Sigmoid colon (tissue), 7 donors: ENCODE results near the gene ABHD17B. TPM values are rescaled to one million over a fixed set of nuclear protein-coding genes. Genes with fewer than 3 reads are reported as not detected.
A peak's percentile ranks its signal among the peaks of the same experiment; 100 is the strongest.

Experiments used
- DNase-seq: peaks from one replicate; pipeline ENCODE4 v3.0.0-alpha.2; 2019
- H3K27ac ChIP-seq, 4 donors: fragments of 200-600 bp; sonication (generic); one replicate each; pipeline ENCODE4 v1.5.1; 2016 to 2019; ENCODE audit warnings: mild to moderate bottlenecking in 1 of 4
- H3K27me3 ChIP-seq, 3 donors: fragments of 200-600 bp; sonication (generic); one replicate each; pipeline ENCODE4 v1.5.1; 2019; ENCODE audit warnings: mild to moderate bottlenecking in 1 of 3
- H3K36me3 ChIP-seq, 4 donors: fragments of 200-600 bp; sonication (generic); one replicate each; pipeline ENCODE4 v1.5.1; 2016 to 2019
- H3K4me1 ChIP-seq, 4 donors: fragments of 200-600 bp; sonication (generic); one replicate each; pipeline ENCODE4 v1.5.1; 2017 to 2019
- H3K4me3 ChIP-seq, 4 donors: fragments of 200-600 bp; sonication (generic); one replicate each; pipeline ENCODE4 v1.5.1; 2017 to 2019; ENCODE audit warnings: mild to moderate bottlenecking in 2 of 4, moderate library complexity in 1 of 4
- H3K9me3 ChIP-seq, 4 donors: fragments of 200-600 bp in 3 of 4; sonication (generic) in 3 of 4; one replicate each; pipeline versions ENCODE4 v1.5.1 to v1.6.1; 2013 to 2019
- CTCF ChIP-seq, 4 experiments: fragments of 450-650 bp in 3 of 4; fragments of 200-600 bp in 1 of 4; IDR thresholded peaks; one replicate each; pipeline ENCODE4 v1.5.1; 2016 to 2019; ENCODE audit warnings: antibody characterized with exemption in 4 of 4, mild to moderate bottlenecking in 3 of 4, moderate library complexity in 2 of 4
- EP300 ChIP-seq, 4 donors: sonication (generic); formaldehyde crosslinking; IDR thresholded peaks; one replicate each; pipeline ENCODE4 v1.6.1; 2017; ENCODE audit warnings: antibody characterized with exemption in 4 of 4
- POLR2A ChIP-seq, 2 donors: fragments of 450-650 bp; IDR thresholded peaks; one replicate each; pipeline ENCODE4 v1.6.1; 2016; ENCODE audit warnings: antibody characterized with exemption in 2 of 2, mild to moderate bottlenecking in 2 of 2, moderate library complexity in 2 of 2
- POLR2AphosphoS5 ChIP-seq, 4 donors: sonication (generic); formaldehyde crosslinking; IDR thresholded peaks; one replicate each; pipeline ENCODE4 v1.6.1; 2017; ENCODE audit warnings: antibody characterized with exemption in 4 of 4
- WGBS, 2 donors: extraction: QIAGEN DNeasy Blood & Tissue Kit; methylation state at CpG; one replicate each; pipeline ENCODE4 v1.1.7; 2013; 5-methylcytosine and 5-hydroxymethylcytosine counted together
- intact Hi-C: fragments of 100-400 bp; cut with DNase I; formaldehyde crosslinking; loops from one replicate; pipeline ENCODE4 v1.15.1; 2023
- polyA plus RNA-seq, 3 donors: library from polyadenylated mRNA; stranded (reverse); fragments of 200-250 nt; gene quantifications; one replicate each; pipeline ENCODE4 v1.2.3, GENCODE V29; 2013
- total RNA-seq, 4 donors: library from RNA; depleted of rRNA; stranded (reverse); fragments of >200 nt; gene quantifications; one replicate each; pipeline ENCODE4 v1.1.0, GENCODE V29; 2016
- donor health status: healthy with polysubstance abuse.
- donor health status: Bipolar disorder and iron deficiency.
- donor health status: healthy.

Gene ABHD17B
- total and polyA plus RNA-seq, 7 donors, result 12.4 to 35.1 (median 16.8) TPM

- H3K9me3 ChIP-seq, result no peaks in the 10 kb centered on the region
- intact Hi-C loops, result no loop called here
- WGBS, 2 donors, result 83 to 92% methylated on average over 1 of the region's 1 CpG
Observed at GRCh38 chr9:71920456-71921189, 9.6 kb upstream of the ABHD17B start.

GRCh38 chr9:71918419-71918818 lies 7.4 kb upstream of the ABHD17B start:
- Histone ChIP-seq H3K4me1 (peaks cover 0 to under 1% (median 0%) of the 10 kb centered on the region in 4 donors), H3K9me3 (no peaks in the 10 kb centered on the region), H3K27me3 (no peaks in the 10 kb centered on the region), H3K27ac (no peak overlapping the region), H3K36me3 (no peaks in the 10 kb centered on the region), H3K4me3 (no peak overlapping the region)
- intact Hi-C loops, result loop anchor here (10.0 kb wide), 1 partner anchor 1156 kb away; no protein-coding TSS in a partner anchor
- WGBS, 2 donors, result 95 to 96% methylated on average over 5 of the region's 5 CpGs
- no peak for DNase-seq
- TF ChIP-seq CTCF (IDR thresholded peaks at IDR 0.05), result no peak
- TF ChIP-seq POLR2AphosphoS5 (IDR thresholded peaks at IDR 0.05), result no peak
- no peak for TF ChIP-seq EP300 (IDR thresholded peaks at IDR 0.05)
- no peak for TF ChIP-seq POLR2A (IDR thresholded peaks at IDR 0.05)

More at GRCh38 chr9:71920456-71921189, 9.6 kb upstream of the ABHD17B start:
- Histone ChIP-seq H3K4me1 (no peaks in the 10 kb centered on the region), H3K36me3 (no peaks in the 10 kb centered on the region), H3K27me3 (no peaks in the 10 kb centered on the region), H3K27ac (no peak overlapping the region), H3K4me3 (no peak overlapping the region)
- TF ChIP-seq POLR2A (IDR thresholded peaks at IDR 0.05) (no peak), EP300 (IDR thresholded peaks at IDR 0.05) (no peak)
- DNase-seq, result no peak

GRCh38 chr9:71916834-71917534 lies 6.0 kb upstream of the ABHD17B start:
- DNase-seq, result no peak
- Histone ChIP-seq H3K27ac (no peak overlapping the region), H3K36me3 (no peaks in the 10 kb centered on the region), H3K4me1 (peaks cover 0 to 14% (median 13%) of the 10 kb centered on the region in 4 donors), H3K9me3 (no peaks in the 10 kb centered on the region), H3K4me3 (no peak overlapping the region), H3K27me3 (no peaks in the 10 kb centered on the region)
- intact Hi-C loops, result loop anchor here (10.0 kb wide), 1 partner anchor 1158 kb away; no protein-coding TSS in a partner anchor
- TF ChIP-seq CTCF (IDR thresholded peaks at IDR 0.05), result no peak
- no peak for TF ChIP-seq POLR2A (IDR thresholded peaks at IDR 0.05)
- TF ChIP-seq EP300 (IDR thresholded peaks at IDR 0.05), result no peak
- no peak for TF ChIP-seq POLR2AphosphoS5 (IDR thresholded peaks at IDR 0.05)

GRCh38 chr9:71915495-71915894 lies 4.5 kb upstream of the ABHD17B start:
- Histone ChIP-seq H3K9me3 (no peaks in the 10 kb centered on the region), H3K27me3 (no peaks in the 10 kb centered on the region), H3K4me3 (no peak overlapping the region), H3K27ac (no peak overlapping the region), H3K4me1 (peaks cover 0 to 16% (median 15%) of the 10 kb centered on the region in 4 donors), H3K36me3 (no peaks in the 10 kb centered on the region)
- TF ChIP-seq POLR2AphosphoS5 (IDR thresholded peaks at IDR 0.05), result no peak
- no peak for TF ChIP-seq EP300 (IDR thresholded peaks at IDR 0.05)
- TF ChIP-seq CTCF (IDR thresholded peaks at IDR 0.05), result no peak
- no peak for TF ChIP-seq POLR2A (IDR thresholded peaks at IDR 0.05)
- intact Hi-C loops, result loop anchor here (10.0 kb wide), 1 partner anchor 1159 kb away; no protein-coding TSS in a partner anchor
- DNase-seq, result no peak

- no peak for DNase-seq
- 1% methylated on average over 9 of the region's 9 CpGs for WGBS, 2 donors
- peak overlapping the region; percentile 83 to 98 (median 90) for H3K4me3 ChIP-seq
Observed at GRCh38 chr9:71911908-71912335, 929 bp upstream of the ABHD17B start.

More at GRCh38 chr9:71911908-71912335, 929 bp upstream of the ABHD17B start:
- peaks cover 0 to 34% (median 27%) of the 10 kb centered on the region in 4 donors for H3K4me1 ChIP-seq
- no peaks in the 10 kb centered on the region for H3K36me3 ChIP-seq
- no peaks in the 10 kb centered on the region for H3K27me3 ChIP-seq
- intact Hi-C loops, result loop anchor here (2.0 to 10.0 kb wide), 2 partner anchors 143 to 1163 kb away; partner anchors contain the start of gene CEMIP2
- no peak for TF ChIP-seq EP300 (IDR thresholded peaks at IDR 0.05)
- TF ChIP-seq POLR2A (IDR thresholded peaks at IDR 0.05), result no peak
- no peak for TF ChIP-seq POLR2AphosphoS5 (IDR thresholded peaks at IDR 0.05)
- no peak for TF ChIP-seq CTCF (IDR thresholded peaks at IDR 0.05)
- no peaks in the 10 kb centered on the region for H3K9me3 ChIP-seq
- peak overlapping the region; percentile 92 to 97 (median 96) for H3K27ac ChIP-seq
